GM19395 (cell line): ENCODE results near the gene MOSPD2.
A peak's percentile ranks its signal among the peaks of the same experiment; 100 is the strongest.

Source experiments
- ATAC-seq: cut with Tn5 transposase; IDR thresholded peaks from one replicate; pipeline ENCODE4 v1.9.1; 2021; ENCODE audit warnings: mild to moderate bottlenecking, moderate library complexity; ENCODE audit not compliant: unreplicated experiment

Gene MOSPD2

DNA sequence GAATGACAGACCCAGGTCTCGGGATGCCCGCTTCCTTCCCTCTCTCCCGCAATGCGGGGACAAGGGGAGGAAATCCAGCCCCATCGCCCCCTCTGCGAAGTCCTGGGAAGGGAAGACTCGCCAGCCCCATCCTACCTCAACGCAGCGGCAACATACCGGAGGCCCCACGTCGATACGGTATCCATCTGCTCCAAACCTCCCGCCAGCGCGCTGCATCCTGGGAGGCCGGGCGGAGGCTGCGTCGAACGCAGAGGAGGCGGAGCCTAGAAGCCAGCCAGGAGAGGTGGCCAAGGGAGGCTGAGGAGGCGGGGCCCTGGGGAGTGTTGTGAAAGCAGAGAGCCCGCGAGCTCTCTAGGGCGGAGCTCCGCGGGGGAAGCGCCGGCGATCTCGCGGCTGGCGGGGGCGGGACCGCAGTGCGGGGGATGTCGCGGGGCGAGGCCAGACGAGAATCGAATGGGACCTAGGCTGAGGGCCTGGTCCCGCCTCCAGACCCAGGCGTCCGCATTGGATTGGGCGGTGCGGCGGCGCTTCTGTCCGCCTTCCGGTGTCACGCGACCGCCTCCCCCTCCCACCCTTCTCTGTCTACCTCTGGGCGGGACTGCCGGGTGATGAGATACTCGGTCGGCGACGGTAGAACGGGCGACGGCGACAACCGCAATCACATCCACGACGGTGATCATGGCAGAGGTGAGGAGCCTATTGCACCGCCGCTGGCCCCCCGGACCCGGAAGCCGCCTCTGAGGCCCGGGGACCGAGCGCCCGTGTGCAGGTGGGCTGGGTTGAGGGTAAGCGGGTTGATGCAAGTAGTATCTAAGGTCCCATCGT is at the start of gene MOSPD2, which contains the start of gene FANCB:
Gene MOSPD2 (plus strand): TSS at position 571 of the 825 bp plus-strand sequence. CDS start 108 bp downstream, at position 679.
Gene FANCB (minus strand): TSS at position 219 of the 825 bp plus-strand sequence. CDS start 7,559 bp downstream, outside the sequence.
- ATAC-seq = peak; percentile 96

DNA sequence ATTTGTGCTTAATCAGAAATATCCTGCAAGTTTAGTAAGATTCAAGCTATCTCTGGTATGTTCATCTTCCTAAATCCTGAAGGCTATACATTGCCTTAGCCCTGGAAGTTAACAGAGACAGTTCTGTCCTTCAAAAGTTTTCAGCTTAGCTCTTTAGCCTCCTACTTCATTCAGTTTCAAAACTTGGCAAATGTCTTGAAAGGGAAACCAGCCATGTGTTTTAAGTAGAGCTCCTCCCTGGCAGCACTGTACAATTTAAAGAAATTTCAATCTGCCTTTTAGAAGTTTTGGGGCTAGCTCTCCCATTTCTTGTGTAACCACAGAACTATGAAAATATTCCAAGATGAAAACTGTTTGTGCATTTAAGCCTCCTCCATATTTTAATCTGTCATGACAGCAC is 47.4 kb upstream of the MOSPD2 start:
- no peak for ATAC-seq

DNA sequence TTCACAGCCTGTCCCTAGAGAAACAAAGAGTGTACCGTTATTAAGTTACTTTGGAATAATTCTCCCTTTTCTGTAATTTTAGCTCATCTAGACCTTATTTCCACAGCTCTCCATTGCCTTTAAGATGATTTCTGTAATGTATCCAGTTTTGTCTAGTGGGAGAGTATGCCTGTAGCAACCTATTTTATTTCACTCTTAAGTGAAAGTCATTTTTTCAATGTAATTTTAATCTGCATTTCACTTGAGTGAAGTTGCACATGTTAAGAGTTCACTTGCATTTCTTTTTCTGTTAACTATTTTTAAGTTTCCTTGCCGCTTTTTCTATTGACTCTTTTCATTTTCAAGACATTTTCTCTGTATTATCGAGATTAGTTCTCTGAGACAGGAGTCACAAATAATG is 46.9 kb upstream of the MOSPD2 start:
- no peak for ATAC-seq

DNA sequence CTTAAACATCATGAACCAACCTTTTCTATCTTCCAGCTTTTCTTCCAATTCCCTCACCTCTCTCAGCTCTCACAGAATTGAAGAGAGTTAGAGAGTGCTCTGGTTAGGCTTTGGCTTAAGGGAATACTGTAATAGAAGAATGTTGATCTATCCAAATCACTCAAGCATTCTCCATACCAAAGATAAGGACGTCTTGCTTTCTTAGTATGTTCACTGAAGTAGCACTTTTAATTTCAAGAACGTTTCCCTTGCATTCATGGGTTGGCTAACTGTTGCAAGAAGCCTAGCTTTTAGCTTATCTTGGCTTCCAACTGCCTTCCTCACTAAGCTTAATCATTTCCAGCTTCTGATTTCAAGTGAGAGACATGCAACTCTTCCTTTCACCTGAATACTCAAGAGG is 43.6 kb upstream of the MOSPD2 start:
- no peak for ATAC-seq

DNA sequence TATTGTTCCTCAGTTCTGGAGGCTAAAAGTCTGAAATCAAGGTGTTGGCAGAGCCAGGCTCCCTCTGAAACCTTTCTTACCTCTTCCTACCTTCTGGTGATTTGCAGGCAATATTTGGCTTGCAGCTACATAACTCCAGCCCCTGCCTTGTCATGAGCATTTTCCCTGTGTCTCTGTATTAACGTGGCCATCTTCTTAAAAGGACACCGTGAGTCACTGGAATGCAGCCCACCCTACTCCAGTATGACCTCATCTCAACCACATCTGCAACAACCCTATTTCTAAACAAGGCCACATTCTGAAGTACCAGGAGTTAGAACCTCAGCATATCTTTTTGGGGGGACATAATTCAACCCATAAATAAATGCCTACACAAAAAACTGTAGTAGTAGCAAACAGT is 41.1 kb upstream of the MOSPD2 start:
- ATAC-seq = no peak

DNA sequence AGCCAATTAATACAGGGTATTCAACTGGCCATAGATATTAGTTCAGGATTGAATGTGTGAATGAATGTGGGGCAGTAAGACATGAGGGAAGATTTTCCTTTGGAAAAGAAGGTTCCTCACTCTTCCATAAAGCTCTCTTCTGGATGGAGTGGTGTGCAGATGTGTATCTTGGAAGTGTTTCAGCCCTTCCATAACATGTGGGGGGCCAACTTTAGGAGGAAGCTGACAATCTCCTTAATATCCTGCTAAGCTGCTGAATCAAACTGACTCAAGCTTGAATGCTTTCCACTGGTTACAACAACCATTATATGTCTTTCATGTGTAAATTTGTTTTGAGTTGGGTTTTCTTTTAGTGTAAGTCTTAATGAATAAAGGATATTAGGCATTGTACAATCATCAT is 40.6 kb upstream of the MOSPD2 start:
- ATAC-seq = no peak

DNA sequence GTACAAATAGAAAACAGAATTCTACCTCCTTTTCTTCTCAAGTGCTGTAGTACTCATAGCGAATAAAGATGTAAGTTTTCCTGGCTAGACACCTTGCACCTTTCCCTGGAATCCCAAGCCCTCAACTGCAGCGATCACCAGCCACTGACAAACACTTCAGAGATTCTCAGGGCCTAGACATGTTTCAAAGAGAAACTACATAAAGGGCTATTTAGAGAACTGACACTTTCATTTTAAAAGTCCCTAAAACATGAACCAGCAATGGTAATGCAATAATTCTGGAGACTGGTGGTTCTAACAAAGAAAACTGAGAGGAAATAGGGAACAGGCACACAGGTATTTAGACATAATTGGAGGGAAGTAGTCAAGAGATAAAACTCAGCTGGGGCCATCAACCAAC is 36.1 kb upstream of the MOSPD2 start:
- no peak for ATAC-seq

DNA sequence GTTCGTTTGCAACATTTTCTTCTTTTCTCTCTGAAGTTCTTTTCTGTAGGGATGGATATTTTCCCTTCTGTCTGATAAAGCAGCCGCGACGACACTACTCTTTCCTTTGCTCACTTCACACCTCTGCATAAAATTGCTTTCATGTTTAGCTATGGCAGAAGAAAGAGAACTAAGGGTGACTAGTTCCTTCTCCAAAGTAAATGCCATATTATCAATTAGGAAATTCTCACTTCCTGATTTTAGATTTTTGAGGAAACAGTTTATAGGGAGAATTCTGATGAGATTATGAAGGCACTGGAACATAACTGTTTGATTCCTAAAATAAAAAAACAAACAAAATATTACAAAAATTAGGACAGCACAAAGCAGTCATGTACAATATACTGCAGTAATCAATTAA is 29.6 kb upstream of the MOSPD2 start:
- no peak for ATAC-seq

DNA sequence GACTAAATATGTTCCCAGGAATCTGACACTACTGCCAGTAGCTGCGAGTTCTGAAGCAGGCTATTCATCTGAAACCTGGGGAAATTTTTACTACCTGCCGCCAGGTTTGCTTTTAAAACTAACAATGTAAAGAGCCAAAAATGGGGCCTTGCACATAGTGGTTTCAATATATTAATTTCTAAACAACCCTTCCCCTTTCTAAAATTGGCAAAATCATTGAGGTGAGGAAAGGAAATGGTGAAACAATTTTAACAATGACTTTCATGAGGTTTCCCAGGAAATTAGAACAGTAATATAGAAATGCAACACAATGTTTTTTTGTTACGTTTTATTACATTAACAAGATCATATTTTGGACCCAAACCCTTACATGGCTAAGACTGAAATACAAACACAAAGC is 21.7 kb upstream of the MOSPD2 start:
- ATAC-seq = no peak

DNA sequence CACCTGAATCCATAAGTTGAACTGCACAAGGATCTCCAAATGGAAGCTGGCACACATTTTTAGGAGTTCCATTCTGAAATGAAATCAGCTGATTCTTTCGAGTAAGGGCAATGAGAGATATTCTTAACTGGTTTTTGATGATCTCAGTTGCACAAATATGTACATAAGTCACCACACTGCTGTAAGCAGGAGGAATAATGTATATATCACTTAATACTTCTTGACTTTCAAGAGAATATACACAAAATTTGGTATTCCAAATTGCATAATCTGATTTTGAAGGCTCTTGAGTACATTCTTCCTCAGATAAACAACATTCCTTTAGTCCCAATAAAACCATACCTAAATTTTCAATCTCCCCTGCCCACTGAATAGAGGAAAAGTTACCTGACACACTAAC is 8.6 kb upstream of the MOSPD2 start:
- ATAC-seq = no peak

DNA sequence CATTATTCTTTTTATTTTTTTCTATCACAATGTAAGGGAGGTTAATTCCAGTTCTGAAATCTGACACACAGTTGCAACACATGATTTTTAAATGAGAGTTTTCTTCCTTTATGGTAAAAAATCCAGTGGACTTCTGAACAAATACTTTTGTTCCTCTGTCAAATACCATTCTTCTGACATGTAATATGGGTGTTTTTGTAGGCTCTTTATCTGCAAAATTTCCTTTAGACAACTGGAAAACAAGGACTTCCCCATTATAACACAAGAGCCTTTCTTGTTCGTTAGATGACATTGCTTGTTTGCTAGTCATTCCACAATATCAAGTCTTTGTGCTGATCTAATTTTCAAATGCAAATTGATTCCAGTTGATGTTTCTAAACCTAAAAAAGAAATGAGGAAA is 8.0 kb upstream of the MOSPD2 start:
- ATAC-seq = no peak

DNA sequence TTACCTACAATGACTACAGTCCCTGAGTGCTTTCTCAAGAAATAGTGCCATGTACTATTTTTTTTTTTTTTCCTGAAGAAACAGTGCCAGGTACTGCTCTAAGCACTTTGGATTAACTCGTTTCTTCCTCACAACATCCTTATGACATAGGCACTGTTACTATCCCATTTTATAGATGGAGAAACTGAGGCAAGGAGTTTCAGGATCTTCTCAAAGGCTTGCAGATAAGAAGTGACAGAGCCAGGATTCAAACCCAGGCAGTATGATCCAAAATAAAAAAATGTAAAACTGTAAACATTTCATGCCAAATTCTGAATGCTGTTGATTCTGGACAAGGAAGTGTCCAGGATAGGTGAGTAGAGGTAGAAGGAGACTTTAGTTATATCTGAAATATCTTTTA is 1.5 kb upstream of the MOSPD2 start:
- ATAC-seq = no peak

DNA sequence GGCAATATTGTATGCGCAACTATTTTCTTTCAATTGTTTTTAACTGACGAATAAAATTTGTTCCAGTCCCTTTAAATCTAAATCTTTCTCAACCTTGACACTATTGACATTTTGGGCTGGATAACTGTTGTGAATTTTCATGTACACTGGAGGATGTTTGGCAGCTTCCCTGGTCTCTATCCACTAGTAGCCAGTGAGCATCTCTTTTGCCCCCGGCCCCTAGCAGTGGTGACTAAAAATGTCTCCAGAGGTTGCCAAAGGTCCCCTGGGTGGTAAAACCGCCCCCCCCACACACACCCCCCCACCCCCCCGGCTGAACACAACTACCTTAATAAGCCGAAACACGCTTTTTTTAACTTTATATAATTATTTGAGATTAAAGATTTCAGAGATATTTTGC is 866 bp upstream of the MOSPD2 start:
- ATAC-seq = no peak

DNA sequence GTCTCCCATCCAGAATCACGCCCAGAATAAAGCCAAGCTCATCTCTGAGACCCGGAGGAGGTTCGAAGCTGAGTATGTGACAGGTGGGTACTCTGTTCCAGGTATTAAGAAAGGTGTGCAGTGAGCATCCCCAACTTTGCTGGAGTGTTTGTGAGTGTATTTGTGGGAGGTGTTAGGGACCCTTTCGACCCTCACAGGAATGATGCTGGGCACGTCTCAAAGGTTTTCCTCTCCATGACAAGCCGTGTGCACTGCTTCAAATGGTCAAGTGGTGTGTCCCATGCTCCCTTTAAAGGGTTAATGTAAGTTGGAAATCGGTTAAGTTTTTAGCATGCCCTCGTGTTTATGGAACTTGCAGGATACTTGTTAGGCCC is 442 bp downstream of the MOSPD2 start:
- ATAC-seq = no peak

DNA sequence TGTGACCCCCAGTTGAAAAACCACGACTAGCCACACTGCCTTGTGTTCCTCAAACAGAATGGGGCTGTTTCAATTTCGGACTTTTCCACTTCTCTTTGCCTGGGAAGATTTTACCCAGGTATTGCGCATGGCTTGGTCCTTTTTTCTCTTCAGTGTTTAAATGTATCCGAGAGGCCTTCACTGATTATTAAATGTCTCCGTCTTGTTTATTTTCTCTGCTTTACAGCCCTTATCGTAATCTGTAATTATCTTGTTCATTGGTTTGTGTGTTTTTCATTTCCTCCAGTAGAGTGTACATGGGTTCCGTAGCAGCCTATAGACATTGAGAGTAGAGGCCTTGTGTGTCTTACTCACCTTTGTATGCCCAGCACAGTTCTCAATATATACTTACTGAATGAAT is 2.4 kb downstream of the MOSPD2 start:
- no peak for ATAC-seq

DNA sequence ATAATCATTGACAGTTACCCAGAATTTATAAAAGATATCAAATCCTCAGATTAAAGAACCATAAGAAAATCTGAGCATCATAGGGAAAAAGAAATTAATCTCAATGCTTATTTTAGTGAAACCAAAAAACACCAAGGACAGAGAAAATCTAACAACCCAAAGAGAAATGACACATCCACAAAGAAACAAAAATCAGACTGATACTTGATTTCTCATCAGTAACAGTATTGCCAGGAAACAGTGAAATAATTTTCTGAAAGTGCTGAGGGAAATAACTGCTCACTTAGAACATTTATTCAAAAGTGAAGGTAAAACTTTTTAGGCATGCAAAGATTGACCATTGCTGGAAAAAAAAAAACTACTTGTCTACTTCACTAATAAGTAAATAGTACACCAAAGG is 10.6 kb downstream of the MOSPD2 start:
- ATAC-seq = no peak

DNA sequence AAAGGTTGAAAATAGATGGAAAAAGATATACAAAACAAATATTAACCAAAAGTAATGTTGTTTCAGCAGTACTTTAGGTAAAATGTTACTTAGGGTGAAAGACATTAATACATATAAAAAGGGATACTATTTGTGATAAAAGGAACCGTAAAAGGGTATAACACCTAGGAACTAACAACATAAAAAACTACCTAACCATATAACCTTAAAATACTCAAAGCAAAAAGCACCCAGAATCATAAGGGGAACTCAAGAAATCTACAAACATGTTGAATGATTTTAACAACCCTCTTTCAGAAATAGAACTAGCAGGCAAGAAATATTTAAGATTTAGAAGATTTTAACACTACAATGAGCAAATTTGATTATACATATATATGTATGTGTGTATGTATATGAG is 11.5 kb downstream of the MOSPD2 start:
- no peak for ATAC-seq

DNA sequence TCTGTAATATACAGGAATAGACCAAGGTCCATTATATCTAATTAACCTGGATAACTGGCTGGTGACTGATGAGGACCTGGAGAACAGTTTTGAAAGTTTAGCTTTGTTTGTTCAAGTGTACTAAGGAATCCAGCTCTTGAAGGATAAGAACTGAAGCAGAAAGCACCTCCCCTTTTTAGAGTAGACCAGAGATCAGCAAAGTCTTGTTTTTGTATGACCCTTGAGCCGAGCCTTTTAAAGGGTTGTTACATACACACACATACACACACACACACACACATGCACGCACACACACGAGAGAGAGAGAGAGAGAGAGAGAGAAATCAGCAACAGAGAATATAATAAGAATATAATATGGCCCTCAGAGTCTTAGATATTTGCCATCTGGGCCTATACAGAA is 13.0 kb downstream of the MOSPD2 start:
- ATAC-seq = no peak

DNA sequence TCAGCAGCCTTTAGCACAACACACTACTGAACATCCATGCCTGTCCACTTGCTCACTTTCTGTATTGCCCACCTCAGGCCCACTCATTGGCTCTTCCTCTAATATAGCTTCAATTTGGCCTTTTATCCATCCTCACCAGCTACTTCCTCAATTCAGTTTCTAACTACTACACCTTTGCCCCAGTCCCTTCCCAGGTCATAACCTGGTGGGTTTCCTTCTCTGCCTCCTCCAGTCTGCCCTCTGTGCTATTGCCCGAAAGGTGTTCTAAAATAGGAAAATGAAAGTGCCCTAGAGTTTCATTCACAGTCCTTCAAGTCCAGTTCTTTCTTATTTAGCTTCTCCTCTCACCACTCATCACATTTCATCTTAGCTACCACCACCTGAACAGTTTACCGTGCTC is 23.1 kb downstream of the MOSPD2 start:
- ATAC-seq = no peak

DNA sequence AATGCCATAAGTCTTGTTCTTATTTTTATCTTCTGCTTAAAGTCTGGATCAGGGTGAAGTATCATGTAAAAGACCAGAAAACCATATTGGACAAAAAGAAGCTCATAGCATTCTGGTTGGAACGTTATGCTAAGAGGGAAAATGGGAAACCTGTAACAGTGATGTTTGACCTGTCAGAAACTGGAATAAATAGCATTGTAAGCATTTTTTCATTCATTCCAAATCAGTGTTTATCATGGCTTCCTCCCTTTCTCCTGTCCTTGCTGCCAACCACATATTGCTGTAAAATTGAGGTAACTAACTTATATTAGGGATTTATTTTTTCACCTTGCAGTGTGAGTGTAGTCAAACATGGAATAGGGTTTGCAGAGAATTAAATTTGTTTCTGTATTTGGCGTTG is 23.8 kb downstream of the MOSPD2 start:
- ATAC-seq = no peak

DNA sequence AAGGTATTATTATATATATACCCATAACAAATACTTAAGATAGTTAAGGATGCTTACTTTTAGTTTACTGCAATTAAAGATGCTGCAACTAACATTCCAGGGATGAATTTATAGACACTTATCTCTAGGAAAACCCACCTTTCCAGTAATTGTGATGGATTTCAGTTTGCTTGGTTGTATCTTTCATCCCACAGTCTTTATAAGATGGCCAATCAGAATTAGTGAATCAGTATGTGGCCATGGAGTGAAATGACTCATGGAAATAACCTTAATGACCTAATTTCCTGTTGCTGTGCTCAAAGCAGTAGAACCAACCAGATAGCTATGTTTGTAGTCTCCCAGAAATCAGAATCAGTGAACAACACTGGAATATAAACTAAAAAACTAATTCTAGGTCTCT is 26.4 kb downstream of the MOSPD2 start:
- peak; percentile 75 for ATAC-seq

DNA sequence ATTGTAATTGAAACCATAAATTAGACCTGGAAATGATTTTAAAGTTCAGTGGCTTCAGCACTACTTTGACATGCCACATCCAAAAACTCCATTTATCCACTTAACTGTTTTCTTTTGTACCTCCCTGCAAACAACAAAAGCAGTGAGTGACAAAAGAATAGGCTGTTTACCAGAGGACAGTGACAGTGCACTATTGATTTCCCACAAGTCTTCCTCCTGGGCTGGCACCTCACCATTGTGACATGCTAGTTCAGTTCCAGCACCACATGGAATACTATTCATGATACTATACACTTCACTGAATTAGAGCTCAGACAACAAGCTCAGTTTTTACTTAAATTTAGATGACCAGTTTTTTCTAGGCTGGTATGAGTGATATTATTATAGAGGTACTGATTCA is 29.3 kb downstream of the MOSPD2 start:
- no peak for ATAC-seq

DNA sequence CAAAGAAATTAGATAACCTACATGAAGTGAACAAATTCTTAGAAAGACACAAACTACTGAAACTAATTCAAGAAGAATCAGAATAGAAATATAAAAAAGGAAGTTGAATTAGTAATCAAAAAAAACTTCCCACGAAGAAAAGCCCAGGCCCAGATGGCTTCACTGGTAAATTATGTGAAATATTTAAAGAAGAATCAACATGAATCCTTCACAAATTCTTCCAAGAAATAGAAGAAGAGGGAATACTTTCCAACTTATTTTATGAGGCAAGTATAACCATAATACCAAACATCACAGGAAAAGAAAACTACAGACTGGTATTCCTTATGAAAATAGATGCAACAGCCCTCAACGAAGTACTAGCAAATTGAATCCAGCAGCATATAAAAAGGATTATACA is 30.7 kb downstream of the MOSPD2 start:
- ATAC-seq = no peak
